ENCODE results near the gene BTBD10. TPM values are rescaled to one million over a fixed set of nuclear protein-coding genes. Genes with fewer than 3 reads are reported as not detected.

The BTBD10 gene
- total and polyA plus RNA-seq, 11 donors: 5.9 to 31.4 (median 25.8) TPM

- no peaks in the 10 kb centered on the region for H3K4me1 ChIP-seq
- H3K9me3 ChIP-seq: no peaks in the 10 kb centered on the region
- TF ChIP-seq CTCF (IDR thresholded peaks at IDR 0.05) (no peak), POLR2A (IDR thresholded peaks at IDR 0.05) (no peak)
- H3K36me3 ChIP-seq: peaks cover 4 to 100% (median 97%) of the 10 kb centered on the region in 9 donors
- DNase-seq (peak in 1 of 5 donors; percentile 42), ATAC-seq (peak in 1 of 4 donors; percentile 16)
- intact Hi-C loops (cut with DNase I): no loop called here
- H3K27ac ChIP-seq: no peak overlapping the region
- H3K27me3 ChIP-seq: no peaks in the 10 kb centered on the region
- WGBS, 4 donors: 77 to 84% (median 79%) methylated on average over 7 to 8 of the region's 8 CpGs
- no peak overlapping the region for H3K4me3 ChIP-seq
Observed at GRCh38 chr11:13376838-13377237, 86.2 kb downstream of the BTBD10 start.

GRCh38 chr11:13376402-13376801 is 86.6 kb downstream of the BTBD10 start:
- intact Hi-C loops (cut with DNase I): no loop called here
- ATAC-seq: peak in 1 of 4 donors; percentile 21

GRCh38 chr11:13375798-13376197 is 87.2 kb downstream of the BTBD10 start:
- Histone ChIP-seq H3K27ac (no peak overlapping the region), H3K9me3 (no peaks in the 10 kb centered on the region), H3K4me1 (no peaks in the 10 kb centered on the region), H3K27me3 (no peaks in the 10 kb centered on the region), H3K4me3 (no peak overlapping the region), H3K36me3 (peaks cover 3 to 100% (median 97%) of the 10 kb centered on the region in 9 donors)
- ATAC-seq: peak in 2 of 4 donors; percentile 26 to 48
- TF ChIP-seq POLR2A (IDR thresholded peaks at IDR 0.05) (no peak), CTCF (IDR thresholded peaks at IDR 0.05) (no peak)
- intact Hi-C loops (cut with DNase I): no loop called here
- no peak for DNase-seq

More at GRCh38 chr11:13376402-13376801, 86.6 kb downstream of the BTBD10 start:
- H3K36me3 ChIP-seq: peaks cover 4 to 100% (median 97%) of the 10 kb centered on the region in 9 donors
- H3K9me3 ChIP-seq: no peaks in the 10 kb centered on the region
- no peak for TF ChIP-seq POLR2A (IDR thresholded peaks at IDR 0.05)
- TF ChIP-seq CTCF (IDR thresholded peaks at IDR 0.05): no peak
- H3K27ac ChIP-seq: no peak overlapping the region
- H3K27me3 ChIP-seq: no peaks in the 10 kb centered on the region
- 80 to 91% (median 86%) methylated on average over 5 of the region's 5 CpGs for WGBS, 4 donors
- DNase-seq: no peak
- H3K4me3 ChIP-seq: no peak overlapping the region
- H3K4me1 ChIP-seq: no peaks in the 10 kb centered on the region

- no peaks in the 10 kb centered on the region for H3K27me3 ChIP-seq
- H3K4me3 ChIP-seq: no peak overlapping the region
- H3K27ac ChIP-seq: no peak overlapping the region
- TF ChIP-seq CTCF (IDR thresholded peaks at IDR 0.05) (no peak), POLR2A (IDR thresholded peaks at IDR 0.05) (no peak)
- no peaks in the 10 kb centered on the region for H3K4me1 ChIP-seq
- intact Hi-C loops (cut with DNase I): no loop called here
- no peaks in the 10 kb centered on the region for H3K9me3 ChIP-seq
- H3K36me3 ChIP-seq: peaks cover 0 to 100% (median 99%) of the 10 kb centered on the region in 9 donors
- 77 to 100% (median 97%) methylated on average over 2 of the region's 2 CpGs for WGBS, 4 donors
- ATAC-seq (no peak), DNase-seq (no peak)
Observed at GRCh38 chr11:13373216-13373615, 89.8 kb downstream of the BTBD10 start.
